HG02763 (cell line): ENCODE measurements around the gene ACTL9.
"Not testable (repeated sequence)": the region's sequence is repeated elsewhere in the genome, so short reads cannot be mapped to it uniquely, and the experiment has no call there.

Experiments
- ATAC-seq: cut with Tn5 transposase; IDR thresholded peaks from one replicate; pipeline ENCODE4 v1.9.1; 2021; ENCODE audit warnings: mild to moderate bottlenecking, moderate library complexity; ENCODE audit not compliant: unreplicated experiment

ACTL9 gene

GRCh38 chr19:8698433-8699063 lies at the start of gene ACTL9:
TSS of gene ACTL9 (minus strand) at chr19:8698795. CDS start at chr19:8698701, 94 bp downstream.
- ATAC-seq = no peak

- not testable (repeated sequence) for ATAC-seq
Observed at GRCh38 chr19:8739291-8740065, 40.9 kb upstream of the ACTL9 start.

GRCh38 chr19:8738377-8738776 lies 39.8 kb upstream of the ACTL9 start:
- no peak for ATAC-seq

- no peak for ATAC-seq
Observed at GRCh38 chr19:8731428-8732169, 33.0 kb upstream of the ACTL9 start.

- no peak for ATAC-seq
Observed at GRCh38 chr19:8724276-8724675, 25.7 kb upstream of the ACTL9 start.

GRCh38 chr19:8722032-8722431 lies 23.4 kb upstream of the ACTL9 start:
- no peak for ATAC-seq

GRCh38 chr19:8721334-8721733 lies 22.7 kb upstream of the ACTL9 start, which contains the start of gene OR2Z1:
TSS of gene OR2Z1 (plus strand) at chr19:8721634. CDS start at chr19:8731029, 9,395 bp downstream.
- no peak for ATAC-seq

- ATAC-seq = not testable (repeated sequence)
Observed at GRCh38 chr19:8710337-8710736, 11.7 kb upstream of the ACTL9 start.

- no peak for ATAC-seq
Observed at GRCh38 chr19:8705742-8706141, 7.1 kb upstream of the ACTL9 start.

GRCh38 chr19:8705304-8705703 lies 6.7 kb upstream of the ACTL9 start:
- ATAC-seq = not testable (repeated sequence)

GRCh38 chr19:8703223-8703622 lies 4.6 kb upstream of the ACTL9 start:
- no peak for ATAC-seq

- no peak for ATAC-seq
Observed at GRCh38 chr19:8702350-8702749, 3.8 kb upstream of the ACTL9 start.

- no peak for ATAC-seq
Observed at GRCh38 chr19:8700956-8701355, 2.4 kb upstream of the ACTL9 start.

GRCh38 chr19:8699908-8700307 lies 1.3 kb upstream of the ACTL9 start:
- no peak for ATAC-seq

- ATAC-seq = no peak
Observed at GRCh38 chr19:8697671-8698432, 743 bp downstream of the ACTL9 start.

GRCh38 chr19:8696993-8697392 lies 1.6 kb downstream of the ACTL9 start:
- no peak for ATAC-seq

GRCh38 chr19:8695911-8696310 lies 2.7 kb downstream of the ACTL9 start:
- ATAC-seq = no peak

- no peak for ATAC-seq
Observed at GRCh38 chr19:8695501-8695900, 3.1 kb downstream of the ACTL9 start.

GRCh38 chr19:8690753-8691539 lies 7.6 kb downstream of the ACTL9 start:
- ATAC-seq = no peak

- ATAC-seq = no peak
Observed at GRCh38 chr19:8688930-8689329, 9.7 kb downstream of the ACTL9 start.
